Vagina (tissue), 2 donors: ENCODE results near the gene WDR91.

Experiments used
- CTCF ChIP-seq, 3 experiments: fragments of 450-650 bp in 2 of 3; fragments of 200-600 bp in 1 of 3; sonication (generic) in 1 of 3; IDR thresholded peaks; one replicate each; pipeline ENCODE4 v1.5.1; 2017 to 2019; ENCODE audit warnings: antibody characterized with exemption in 3 of 3, mild to moderate bottlenecking in 2 of 3, moderate library complexity in 2 of 3
- POLR2A ChIP-seq, 2 donors: fragments of 450-650 bp; IDR thresholded peaks; one replicate each; pipeline ENCODE4 v1.6.1; 2017; ENCODE audit warnings: antibody characterized with exemption in 2 of 2, mild to moderate bottlenecking in 2 of 2, moderate library complexity in 2 of 2
- POLR2AphosphoS5 ChIP-seq, 2 donors: sonication (generic); formaldehyde crosslinking; IDR thresholded peaks; one replicate each; pipeline ENCODE4 v1.9.0; 2017; ENCODE audit warnings: antibody characterized with exemption in 2 of 2, mild to moderate bottlenecking in 2 of 2, low read depth in 1 of 2; ENCODE audit not compliant: insufficient read depth in 1 of 2

DNA sequence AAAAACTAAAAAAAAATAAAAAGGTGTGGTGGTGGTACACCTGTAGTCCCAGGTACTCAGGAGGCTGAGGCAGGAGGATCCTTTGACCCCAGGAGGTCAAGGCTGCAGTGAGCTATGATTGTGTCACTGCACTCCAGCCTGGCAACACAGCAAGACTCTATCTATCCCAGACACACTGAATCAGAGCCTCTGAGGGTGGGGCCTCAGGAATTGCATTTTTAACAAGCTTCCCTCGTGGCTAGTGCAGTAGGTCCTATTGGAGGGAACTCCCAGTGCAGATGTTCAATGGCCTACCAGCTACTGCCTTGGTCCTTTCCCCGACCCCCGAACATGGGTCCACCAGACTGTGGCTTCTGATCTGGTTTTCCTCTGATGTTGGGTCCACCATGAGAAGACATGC is 37.2 kb upstream of the WDR91 start:
- no peak for TF ChIP-seq POLR2A (IDR thresholded peaks at IDR 0.05)
- no peak for TF ChIP-seq CTCF (IDR thresholded peaks at IDR 0.05)
- no peak for TF ChIP-seq POLR2AphosphoS5 (IDR thresholded peaks at IDR 0.05; ENCODE audit: insufficient read depth in 1 of 2, low read depth in 1 of 2)
